ENCODE data around the gene GGA2. TPM values are rescaled to one million over a fixed set of nuclear protein-coding genes. Genes with fewer than 3 reads are reported as not detected.

Gene GGA2
- total RNA-seq, 1 donor from 2014 or later, result 93.4 TPM

- H3K36me3 Mint-ChIP-seq (ENCODE audit: low read depth), result peaks cover 9% of the 10 kb centered on the region
- no peak overlapping the region for H3K27ac Mint-ChIP-seq (ENCODE audit: unreplicated experiment)
- H3K9me3 Mint-ChIP-seq, result no peaks in the 10 kb centered on the region
- H3K27me3 Mint-ChIP-seq (ENCODE audit: low read depth), result no peaks in the 10 kb centered on the region
- no peak for TF ChIP-seq CTCF (conservative IDR thresholded peaks at IDR 0.05)
- H3K4me1 Mint-ChIP-seq, result no peaks in the 10 kb centered on the region
- no peak overlapping the region for H3K4me3 Mint-ChIP-seq
- DNase-seq (ENCODE audit: low read depth, low spot score), result no peak
Observed at GRCh38 chr16:23528644-23529310, 18.5 kb upstream of the GGA2 start.

GRCh38 chr16:23527961-23528643 is 17.8 kb upstream of the GGA2 start:
- Mint-ChIP-seq H3K27me3 (ENCODE audit: low read depth) (no peaks in the 10 kb centered on the region), H3K36me3 (ENCODE audit: low read depth) (peaks cover 13% of the 10 kb centered on the region), H3K27ac (ENCODE audit: unreplicated experiment) (no peak overlapping the region)

GRCh38 chr16:23524886-23525285 is 14.6 kb upstream of the GGA2 start:
- TF ChIP-seq CTCF (conservative IDR thresholded peaks at IDR 0.05), result no peak
- DNase-seq (ENCODE audit: low read depth, low spot score), result no peak
- H3K9me3 Mint-ChIP-seq, result no peaks in the 10 kb centered on the region
- no peaks in the 10 kb centered on the region for H3K27me3 Mint-ChIP-seq (ENCODE audit: low read depth)
- no peak overlapping the region for H3K27ac Mint-ChIP-seq (ENCODE audit: unreplicated experiment)
- peaks cover 20% of the 10 kb centered on the region for H3K36me3 Mint-ChIP-seq (ENCODE audit: low read depth)
- no peak overlapping the region for H3K4me3 Mint-ChIP-seq
- no peaks in the 10 kb centered on the region for H3K4me1 Mint-ChIP-seq

More at GRCh38 chr16:23527961-23528643, 17.8 kb upstream of the GGA2 start:
- Mint-ChIP-seq H3K4me3 (no peak overlapping the region), H3K4me1 (no peaks in the 10 kb centered on the region), H3K9me3 (no peaks in the 10 kb centered on the region)
- no peak for TF ChIP-seq CTCF (conservative IDR thresholded peaks at IDR 0.05)
- DNase-seq (ENCODE audit: low read depth, low spot score), result no peak

GRCh38 chr16:23523876-23524385 is 13.6 kb upstream of the GGA2 start:
- Mint-ChIP-seq H3K27ac (ENCODE audit: unreplicated experiment) (no peak overlapping the region), H3K27me3 (ENCODE audit: low read depth) (no peaks in the 10 kb centered on the region), H3K4me1 (no peaks in the 10 kb centered on the region), H3K36me3 (ENCODE audit: low read depth) (peaks cover 25% of the 10 kb centered on the region), H3K9me3 (no peaks in the 10 kb centered on the region), H3K4me3 (no peak overlapping the region)
- DNase-seq (ENCODE audit: low read depth, low spot score), result no peak
- no peak for TF ChIP-seq CTCF (conservative IDR thresholded peaks at IDR 0.05)

GRCh38 chr16:23523321-23523720 is 13.0 kb upstream of the GGA2 start:
- Mint-ChIP-seq H3K27ac (ENCODE audit: unreplicated experiment) (no peak overlapping the region), H3K9me3 (no peaks in the 10 kb centered on the region), H3K36me3 (ENCODE audit: low read depth) (peaks cover 25% of the 10 kb centered on the region), H3K4me1 (no peaks in the 10 kb centered on the region), H3K4me3 (no peak overlapping the region), H3K27me3 (ENCODE audit: low read depth) (no peaks in the 10 kb centered on the region)
- DNase-seq (ENCODE audit: low read depth, low spot score), result no peak
- no peak for TF ChIP-seq CTCF (conservative IDR thresholded peaks at IDR 0.05)
